ENCODE data around the gene GREM2. TPM values are rescaled to one million over a fixed set of nuclear protein-coding genes. Genes with fewer than 3 reads are reported as not detected.

The GREM2 gene
- total RNA-seq, 1 experiment from 2014 or later = not detected

- H2BK120ac ChIP-seq (ENCODE audit: low read depth, low read length, poor library complexity, severe bottlenecking) = no peak overlapping the region
- no peaks in the 10 kb centered on the region for H3K23me2 ChIP-seq (ENCODE audit: insufficient read length, low read depth, low read length, poor library complexity, severe bottlenecking)
- H3K4me2 ChIP-seq (ENCODE audit: insufficient read depth, insufficient read length, low read length) = no peak overlapping the region
- no peak overlapping the region for H3K18ac ChIP-seq (ENCODE audit: insufficient read length, low read depth, low read length)
- H3K23ac ChIP-seq (ENCODE audit: insufficient read length, low read depth, low read length) = no peak overlapping the region
- no peaks in the 10 kb centered on the region for H3K79me2 ChIP-seq (ENCODE audit: insufficient read depth, low read length)
- H3K4ac ChIP-seq (ENCODE audit: low read depth, low read length) = no peak overlapping the region
- H3K9ac ChIP-seq (ENCODE audit: extremely low read depth, insufficient read length, low read length) = no peak overlapping the region
- Mint-ChIP-seq H3K4me1 (peaks cover 3 to 7% of the 10 kb centered on the region in 2 experiments; a peak in 3 of 4 replicates), H3K36me3 (ENCODE audit: insufficient read depth in 1 of 3, low read depth in 3 of 3) (no peaks in the 10 kb centered on the region), H3K27me3 (ENCODE audit: low read depth) (no peaks in the 10 kb centered on the region; the same call in 1 of the 2 replicates), H3K4me3 (no peak overlapping the region), H3K9me3 (no peaks in the 10 kb centered on the region), H3K27ac (no peak overlapping the region)
- no peak overlapping the region for H3K14ac ChIP-seq (ENCODE audit: insufficient read depth, low read length)
- no peak overlapping the region for H2BK12ac ChIP-seq (ENCODE audit: insufficient read length, low read depth, low read length)
- H2BK5ac ChIP-seq (ENCODE audit: insufficient read length, low read length) = no peak overlapping the region
- no peak overlapping the region for H2AK5ac ChIP-seq (ENCODE audit: insufficient read length, low read length)
- H4K5ac ChIP-seq (ENCODE audit: insufficient read length, low read depth, low read length) = no peak overlapping the region
- no peaks in the 10 kb centered on the region for H3K79me1 ChIP-seq (ENCODE audit: insufficient read depth, low read depth, low read length, poor library complexity, severe bottlenecking)
- no peak overlapping the region for H3K27ac ChIP-seq (ENCODE audit: insufficient read length, low read depth, low read length)
- no peak overlapping the region for H2AFZ ChIP-seq (ENCODE audit: low read length)
- H3T11ph ChIP-seq (ENCODE audit: low read length) = no peak overlapping the region
- H3K56ac ChIP-seq (ENCODE audit: insufficient read length, low read depth, low read length) = no peak overlapping the region
- no peaks in the 10 kb centered on the region for H3K27me3 ChIP-seq (ENCODE audit: insufficient read depth, low read length)
- no peak overlapping the region for H4K91ac ChIP-seq (ENCODE audit: insufficient read length, low read depth, low read length)
- no CpG with 5 or more reads among the region's 6 CpGs for WGBS (ENCODE audit: extremely low coverage, insufficient read length, low lambda C conversion rate)
- H4K8ac ChIP-seq (replicated peaks; ENCODE audit: insufficient read length, low read depth, low read length) = no peak overlapping the region
- no peak for TF ChIP-seq CTCF (conservative IDR thresholded peaks at IDR 0.05)
- no peaks in the 10 kb centered on the region for H3K9me3 ChIP-seq (ENCODE audit: control insufficient read depth, low read depth, low read length)
- H2BK15ac ChIP-seq (ENCODE audit: low read depth, low read length) = no peak overlapping the region
- DNase-seq = no peak
- no peak overlapping the region for H2BK20ac ChIP-seq (ENCODE audit: low read depth, low read length, poor library complexity, severe bottlenecking)
- no peaks in the 10 kb centered on the region for H4K20me1 ChIP-seq (ENCODE audit: control insufficient read depth, insufficient read depth, insufficient read length)
- no peaks in the 10 kb centered on the region for H3K4me1 ChIP-seq (ENCODE audit: insufficient read depth, low read length)
These were observed 89.7 kb downstream of the GREM2 start for GRCh38 chr1:240522122-240522822.
